ENCODE results near the gene BCS1L. TPM values are rescaled to one million over a fixed set of nuclear protein-coding genes. Genes with fewer than 3 reads are reported as not detected.

The BCS1L gene
- total and polyA plus RNA-seq, 2 of the 13 experiments (the other 11 are each of a cell fraction or from before 2014, with no cell fraction given) = 48.9 to 76.0 TPM

DNA sequence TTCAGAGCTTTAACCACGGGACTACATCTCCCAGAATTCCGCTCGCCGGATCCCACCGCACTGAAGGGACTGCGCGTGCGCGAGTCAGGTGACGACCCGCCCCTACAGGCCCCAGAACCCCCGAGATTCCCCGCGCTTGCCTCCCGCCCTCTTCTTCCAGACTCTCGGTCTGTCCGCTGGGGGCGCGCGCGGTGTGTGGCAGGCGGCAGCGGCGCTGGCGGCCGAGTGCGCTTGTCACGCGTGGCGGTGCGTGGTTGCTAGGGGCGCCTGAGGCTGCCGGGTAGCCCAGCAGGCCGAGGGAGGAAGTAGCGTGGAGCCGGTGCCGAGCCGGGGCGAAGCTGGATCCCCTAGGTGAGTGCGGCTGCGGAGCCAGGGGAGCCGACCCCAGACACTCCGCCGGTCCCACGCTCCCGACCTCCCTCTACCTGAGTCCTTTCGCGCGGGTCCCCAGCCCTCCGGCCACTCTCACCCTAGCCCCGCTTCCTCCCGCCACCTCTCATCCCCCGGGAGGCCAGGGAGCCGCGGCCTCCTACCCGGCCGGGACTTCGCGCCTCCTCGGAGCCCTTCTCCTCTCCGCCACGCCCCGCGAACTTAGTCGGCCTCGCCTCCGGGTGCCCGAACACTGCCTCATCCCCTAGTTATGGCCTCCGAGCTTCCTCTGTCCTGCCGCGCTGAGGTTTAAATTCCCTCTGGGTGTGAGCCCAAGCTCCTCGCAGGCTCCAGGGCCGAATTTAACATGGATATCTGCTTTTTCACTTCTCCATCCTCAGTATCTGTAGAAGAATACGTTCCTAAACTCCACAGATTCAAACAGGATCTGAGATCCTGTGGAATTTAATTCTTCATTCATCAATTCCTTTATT lies 51.4 kb downstream of the BCS1L start, which contains the start of gene TTLL4 (continued):
- TF ChIP-seq ZNF569 (CRISPR knock-in tag; IDR thresholded peaks at IDR 0.05; ENCODE audit: borderline replicate concordance) (peak; percentile 92; the same call in 1 of the 2 replicates), ZBTB40 (IDR thresholded peaks at IDR 0.05) (no peak), ZBTB40 (CRISPR knock-in tag; IDR thresholded peaks at IDR 0.05) (peak; percentile 86), ZNF878 (CRISPR knock-in tag; IDR thresholded peaks at IDR 0.05) (peak; percentile 66), RFX1 (IDR thresholded peaks at IDR 0.05) (peak; percentile 63; the same call in 1 of the 2 replicates), MEIS2 (CRISPR knock-in tag; IDR thresholded peaks at IDR 0.05) (peak; percentile 82; the same call in 1 of the 2 replicates), ZNF562 (CRISPR knock-in tag; IDR thresholded peaks at IDR 0.05; ENCODE audit: borderline replicate concordance) (no peak), ZFP90 (CRISPR knock-in tag; IDR thresholded peaks at IDR 0.05; ENCODE audit: borderline replicate concordance) (peak; percentile 93), GLI4 (CRISPR knock-in tag; IDR thresholded peaks at IDR 0.05; ENCODE audit: borderline replicate concordance) (peak; percentile 69; the same call in 1 of the 2 replicates), CCAR2 (optimal IDR thresholded peaks at IDR 0.05; ENCODE audit: low read depth, low read length) (no peak), MTA3 (CRISPR knock-in tag; IDR thresholded peaks at IDR 0.05) (no peak), NFKB2 (CRISPR knock-in tag; IDR thresholded peaks at IDR 0.05; ENCODE audit: borderline replicate concordance) (peak; percentile 97), EHMT2 (IDR thresholded peaks at IDR 0.05; ENCODE audit: borderline replicate concordance, low read depth, low read length) (no peak)
- TF ChIP-seq, protein P1, sequence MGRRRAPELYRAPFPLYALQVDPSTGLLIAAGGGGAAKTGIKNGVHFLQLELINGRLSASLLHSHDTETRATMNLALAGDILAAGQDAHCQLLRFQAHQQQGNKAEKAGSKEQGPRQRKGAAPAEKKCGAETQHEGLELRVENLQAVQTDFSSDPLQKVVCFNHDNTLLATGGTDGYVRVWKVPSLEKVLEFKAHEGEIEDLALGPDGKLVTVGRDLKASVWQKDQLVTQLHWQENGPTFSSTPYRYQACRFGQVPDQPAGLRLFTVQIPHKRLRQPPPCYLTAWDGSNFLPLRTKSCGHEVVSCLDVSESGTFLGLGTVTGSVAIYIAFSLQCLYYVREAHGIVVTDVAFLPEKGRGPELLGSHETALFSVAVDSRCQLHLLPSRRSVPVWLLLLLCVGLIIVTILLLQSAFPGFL (CRISPR knock-in tag; IDR thresholded peaks at IDR 0.05) = no peak
- TF ChIP-seq, protein P2, sequence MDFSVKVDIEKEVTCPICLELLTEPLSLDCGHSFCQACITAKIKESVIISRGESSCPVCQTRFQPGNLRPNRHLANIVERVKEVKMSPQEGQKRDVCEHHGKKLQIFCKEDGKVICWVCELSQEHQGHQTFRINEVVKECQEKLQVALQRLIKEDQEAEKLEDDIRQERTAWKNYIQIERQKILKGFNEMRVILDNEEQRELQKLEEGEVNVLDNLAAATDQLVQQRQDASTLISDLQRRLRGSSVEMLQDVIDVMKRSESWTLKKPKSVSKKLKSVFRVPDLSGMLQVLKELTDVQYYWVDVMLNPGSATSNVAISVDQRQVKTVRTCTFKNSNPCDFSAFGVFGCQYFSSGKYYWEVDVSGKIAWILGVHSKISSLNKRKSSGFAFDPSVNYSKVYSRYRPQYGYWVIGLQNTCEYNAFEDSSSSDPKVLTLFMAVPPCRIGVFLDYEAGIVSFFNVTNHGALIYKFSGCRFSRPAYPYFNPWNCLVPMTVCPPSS (IDR thresholded peaks at IDR 0.05) = no peak
- TF ChIP-seq, protein P3, sequence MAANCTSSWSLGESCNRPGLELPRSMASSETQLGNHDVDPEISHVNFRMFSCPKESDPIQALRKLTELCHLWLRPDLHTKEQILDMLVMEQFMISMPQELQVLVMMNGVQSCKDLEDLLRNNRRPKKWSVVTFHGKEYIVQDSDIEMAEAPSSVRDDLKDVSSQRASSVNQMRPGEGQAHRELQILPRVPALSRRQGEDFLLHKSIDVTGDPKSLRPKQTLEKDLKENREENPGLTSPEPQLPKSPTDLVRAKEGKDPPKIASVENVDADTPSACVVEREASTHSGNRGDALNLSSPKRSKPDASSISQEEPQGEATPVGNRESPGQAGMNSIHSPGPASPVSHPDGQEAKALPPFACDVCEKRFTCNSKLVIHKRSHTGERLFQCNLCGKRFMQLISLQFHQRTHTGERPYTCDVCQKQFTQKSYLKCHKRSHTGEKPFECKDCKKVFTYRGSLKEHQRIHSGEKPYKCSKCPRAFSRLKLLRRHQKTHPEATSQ (CRISPR knock-in tag; IDR thresholded peaks at IDR 0.05; ENCODE audit: borderline replicate concordance) = peak; percentile 88

Data from HepG2 (cell line).